ENCODE results near the gene NEK2. TPM values are rescaled to one million over a fixed set of nuclear protein-coding genes. Genes with fewer than 3 reads are reported as not detected.

NEK2 gene
- total RNA-seq, 1 experiment from 2014 or later, result 17.6 TPM

DNA sequence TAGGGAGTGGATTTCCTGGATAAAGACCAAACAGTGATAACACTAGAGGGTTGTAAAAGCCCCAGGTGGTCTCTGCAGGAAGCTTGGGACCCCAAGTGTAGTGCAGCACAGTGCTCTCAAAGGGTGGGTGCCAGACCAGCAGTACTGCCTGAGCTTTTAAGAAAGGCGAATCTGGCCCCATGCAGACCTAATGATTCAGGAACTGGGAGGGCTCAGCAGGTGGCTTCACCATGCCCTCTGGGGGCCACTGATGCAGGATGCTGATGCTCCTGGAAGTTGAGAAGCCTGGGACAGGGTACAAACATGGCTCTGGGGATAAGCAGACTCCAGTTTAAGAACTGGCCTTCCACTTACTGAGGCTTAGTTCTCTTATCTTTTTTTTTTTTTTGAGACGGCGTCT, 29.1 kb upstream of the NEK2 start:
- H3K27me3 Mint-ChIP-seq (ENCODE audit: low read depth), result peaks cover 38% of the 10 kb centered on the region

More for the DNA sequence above, 29.1 kb upstream of the NEK2 start:
- Histone ChIP-seq H3K56ac (ENCODE audit: insufficient read length, low read depth, low read length) (no peak overlapping the region), H2BK20ac (ENCODE audit: low read depth, low read length, poor library complexity, severe bottlenecking) (no peak overlapping the region), H3K9me3 (ENCODE audit: control insufficient read depth, low read depth, low read length) (no peaks in the 10 kb centered on the region), H3K23ac (ENCODE audit: insufficient read length, low read depth, low read length) (no peak overlapping the region), H3K27me3 (ENCODE audit: insufficient read depth, low read length) (no peaks in the 10 kb centered on the region; the same call in 1 of the 2 replicates), H2BK15ac (ENCODE audit: low read depth, low read length) (no peak overlapping the region), H4K91ac (ENCODE audit: insufficient read length, low read depth, low read length) (no peak overlapping the region), H3K18ac (ENCODE audit: insufficient read length, low read depth, low read length) (no peak overlapping the region), H3K27ac (ENCODE audit: insufficient read length, low read depth, low read length) (no peak overlapping the region), H3K79me1 (ENCODE audit: insufficient read depth, low read depth, low read length, poor library complexity, severe bottlenecking) (no peaks in the 10 kb centered on the region), H3K79me2 (ENCODE audit: insufficient read depth, low read length) (no peaks in the 10 kb centered on the region), H3K23me2 (ENCODE audit: insufficient read length, low read depth, low read length, poor library complexity, severe bottlenecking) (no peaks in the 10 kb centered on the region), H4K5ac (ENCODE audit: insufficient read length, low read depth, low read length) (no peak overlapping the region), H2BK12ac (ENCODE audit: insufficient read length, low read depth, low read length) (no peak overlapping the region), H3K4me1 (ENCODE audit: insufficient read depth, low read length) (no peaks in the 10 kb centered on the region; the same call in 1 of the 2 replicates), H3T11ph (ENCODE audit: low read length) (no peak overlapping the region), H3K9ac (ENCODE audit: extremely low read depth, insufficient read length, low read length) (no peak overlapping the region), H3K4ac (ENCODE audit: low read depth, low read length) (no peak overlapping the region), H3K4me2 (ENCODE audit: insufficient read depth, insufficient read length, low read length) (no peak overlapping the region), H4K20me1 (ENCODE audit: control insufficient read depth, insufficient read depth, insufficient read length) (no peaks in the 10 kb centered on the region), H2AFZ (ENCODE audit: low read length) (no peak overlapping the region), H2AK5ac (ENCODE audit: insufficient read length, low read length) (no peak overlapping the region), H2BK120ac (ENCODE audit: low read depth, low read length, poor library complexity, severe bottlenecking) (no peak overlapping the region), H4K8ac (replicated peaks; ENCODE audit: insufficient read length, low read depth, low read length) (no peak overlapping the region), H3K14ac (ENCODE audit: insufficient read depth, low read length) (no peak overlapping the region), H2BK5ac (ENCODE audit: insufficient read length, low read length) (no peak overlapping the region)
- no peak overlapping the region for H3K4me3 Mint-ChIP-seq
- no peak overlapping the region for H3K27ac Mint-ChIP-seq
- no peaks in the 10 kb centered on the region for H3K9me3 Mint-ChIP-seq
- WGBS (ENCODE audit: extremely low coverage, insufficient read length, low lambda C conversion rate), result no CpG with 5 or more reads among the region's 3 CpGs
- no peaks in the 10 kb centered on the region for H3K36me3 Mint-ChIP-seq (ENCODE audit: insufficient read depth in 1 of 3, low read depth in 3 of 3)
- TF ChIP-seq, protein P1, sequence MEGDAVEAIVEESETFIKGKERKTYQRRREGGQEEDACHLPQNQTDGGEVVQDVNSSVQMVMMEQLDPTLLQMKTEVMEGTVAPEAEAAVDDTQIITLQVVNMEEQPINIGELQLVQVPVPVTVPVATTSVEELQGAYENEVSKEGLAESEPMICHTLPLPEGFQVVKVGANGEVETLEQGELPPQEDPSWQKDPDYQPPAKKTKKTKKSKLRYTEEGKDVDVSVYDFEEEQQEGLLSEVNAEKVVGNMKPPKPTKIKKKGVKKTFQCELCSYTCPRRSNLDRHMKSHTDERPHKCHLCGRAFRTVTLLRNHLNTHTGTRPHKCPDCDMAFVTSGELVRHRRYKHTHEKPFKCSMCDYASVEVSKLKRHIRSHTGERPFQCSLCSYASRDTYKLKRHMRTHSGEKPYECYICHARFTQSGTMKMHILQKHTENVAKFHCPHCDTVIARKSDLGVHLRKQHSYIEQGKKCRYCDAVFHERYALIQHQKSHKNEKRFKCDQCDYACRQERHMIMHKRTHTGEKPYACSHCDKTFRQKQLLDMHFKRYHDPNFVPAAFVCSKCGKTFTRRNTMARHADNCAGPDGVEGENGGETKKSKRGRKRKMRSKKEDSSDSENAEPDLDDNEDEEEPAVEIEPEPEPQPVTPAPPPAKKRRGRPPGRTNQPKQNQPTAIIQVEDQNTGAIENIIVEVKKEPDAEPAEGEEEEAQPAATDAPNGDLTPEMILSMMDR (conservative IDR thresholded peaks at IDR 0.05), result no peak
- peaks cover 4 to 6% of the 10 kb centered on the region in 2 experiments for H3K4me1 Mint-ChIP-seq
- DNase-seq, result no peak
